Prostate gland (tissue), 2 donors: Measurements from ENCODE around the gene GAB4.

Experiments
- POLR2A ChIP-seq: fragments of 450-650 bp; IDR thresholded peaks from one replicate; pipeline ENCODE4 v1.6.1; 2016; ENCODE audit warnings: antibody characterized with exemption, mild to moderate bottlenecking
- TF ChIP-seq, protein P1 (sequence below), 4 experiments: fragments of 200-600 bp in 2 of 4; fragments of 450-650 bp in 2 of 4; sonication (generic) in 2 of 4; IDR thresholded peaks; 1 replicate in 3 of 4; 2 replicates in 1 of 4; pipeline ENCODE4 v1.5.1; 2016 to 2019; ENCODE audit warnings: antibody characterized with exemption in 4 of 4, mild to moderate bottlenecking in 2 of 4, moderate library complexity in 2 of 4

DNA sequence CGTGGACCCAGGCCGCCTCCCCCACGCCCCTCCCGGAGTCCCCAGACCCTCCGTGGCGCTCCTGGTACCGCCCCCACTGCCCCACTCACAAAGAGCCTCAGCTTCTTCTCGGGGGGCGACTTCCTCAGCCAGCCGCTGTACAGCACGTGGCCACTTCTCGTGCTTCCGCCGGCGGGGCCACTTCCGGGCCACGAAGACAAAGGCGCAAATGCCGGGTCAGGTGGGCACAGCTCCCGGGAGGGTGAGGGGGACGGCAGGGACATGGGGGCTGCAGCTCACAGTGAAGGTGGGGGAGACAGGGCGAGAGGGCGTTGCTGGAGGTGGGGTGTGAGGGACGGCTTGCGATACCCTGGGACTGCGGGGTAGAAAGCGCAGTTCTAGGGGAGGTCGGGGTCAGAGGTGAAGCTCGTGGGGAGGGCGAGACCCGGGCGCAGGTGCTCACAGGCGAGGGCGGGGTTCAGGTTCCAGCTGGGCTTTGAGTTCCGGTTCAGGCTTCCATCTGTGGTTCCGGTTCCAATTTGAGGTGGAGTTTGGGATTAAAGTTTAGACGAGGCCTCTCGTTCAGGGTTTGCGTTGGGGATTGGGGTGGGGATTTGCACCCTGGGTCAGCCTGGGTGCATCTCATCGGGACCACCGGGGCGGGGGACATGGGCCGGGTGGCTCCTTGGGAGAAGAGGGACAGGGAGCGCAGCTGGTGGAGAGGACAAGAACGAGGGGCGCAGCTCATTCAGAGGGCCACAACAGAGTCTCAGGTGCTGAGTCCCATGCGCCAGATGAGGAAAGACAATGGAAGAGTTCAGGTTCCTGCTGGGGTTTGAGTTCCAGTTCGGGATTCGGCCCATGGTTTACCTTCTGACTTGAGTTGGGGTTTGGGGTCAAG lies at the start of gene GAB4:
- TF ChIP-seq, protein P1, sequence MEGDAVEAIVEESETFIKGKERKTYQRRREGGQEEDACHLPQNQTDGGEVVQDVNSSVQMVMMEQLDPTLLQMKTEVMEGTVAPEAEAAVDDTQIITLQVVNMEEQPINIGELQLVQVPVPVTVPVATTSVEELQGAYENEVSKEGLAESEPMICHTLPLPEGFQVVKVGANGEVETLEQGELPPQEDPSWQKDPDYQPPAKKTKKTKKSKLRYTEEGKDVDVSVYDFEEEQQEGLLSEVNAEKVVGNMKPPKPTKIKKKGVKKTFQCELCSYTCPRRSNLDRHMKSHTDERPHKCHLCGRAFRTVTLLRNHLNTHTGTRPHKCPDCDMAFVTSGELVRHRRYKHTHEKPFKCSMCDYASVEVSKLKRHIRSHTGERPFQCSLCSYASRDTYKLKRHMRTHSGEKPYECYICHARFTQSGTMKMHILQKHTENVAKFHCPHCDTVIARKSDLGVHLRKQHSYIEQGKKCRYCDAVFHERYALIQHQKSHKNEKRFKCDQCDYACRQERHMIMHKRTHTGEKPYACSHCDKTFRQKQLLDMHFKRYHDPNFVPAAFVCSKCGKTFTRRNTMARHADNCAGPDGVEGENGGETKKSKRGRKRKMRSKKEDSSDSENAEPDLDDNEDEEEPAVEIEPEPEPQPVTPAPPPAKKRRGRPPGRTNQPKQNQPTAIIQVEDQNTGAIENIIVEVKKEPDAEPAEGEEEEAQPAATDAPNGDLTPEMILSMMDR (IDR thresholded peaks at IDR 0.05) = no peak
- TF ChIP-seq POLR2A = no peak
